ENCODE measurements around the gene ANXA2.

Gene ANXA2

DNA sequence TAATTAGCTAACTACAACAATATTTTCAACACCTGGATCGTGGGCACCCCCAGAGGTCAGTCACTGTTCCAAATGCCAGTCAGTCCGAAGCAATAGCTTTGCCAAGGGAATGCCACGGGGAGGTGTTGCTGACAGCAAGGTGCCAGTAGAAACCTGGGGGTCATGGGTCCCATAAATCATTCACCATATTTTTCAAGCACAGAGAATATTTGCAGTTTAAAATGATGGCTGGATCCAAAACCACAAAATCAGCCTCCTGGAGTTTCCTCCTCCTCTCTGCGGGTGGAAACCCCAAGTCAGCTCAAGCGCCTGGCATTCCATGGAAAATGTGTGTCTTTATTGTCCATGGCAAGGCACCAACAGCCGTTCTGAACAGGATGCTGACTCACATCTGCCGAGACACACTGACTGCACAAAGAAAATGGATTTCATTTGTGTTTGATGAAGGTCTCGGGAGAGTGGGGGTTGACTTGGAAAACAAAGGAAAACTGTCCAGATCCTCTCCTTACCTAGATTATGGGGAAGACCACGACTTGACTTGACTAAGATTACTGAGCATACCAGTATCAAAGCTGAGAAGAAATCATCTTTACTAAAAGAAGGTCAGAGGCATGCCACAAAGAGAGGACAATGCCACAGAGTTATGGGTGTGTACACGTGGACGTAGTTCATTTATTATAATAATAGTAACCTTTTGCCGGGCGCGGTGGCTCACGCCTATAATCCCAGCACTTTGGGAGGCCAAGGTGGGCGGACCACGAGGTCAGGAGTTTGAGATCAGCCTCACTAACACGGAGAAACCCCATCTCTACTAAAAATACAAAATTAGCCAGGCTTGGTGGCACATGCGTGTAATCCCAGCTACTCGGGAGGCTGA is 26.4 kb downstream of the ANXA2 start:
- DNase-seq (ENCODE audit: extremely low read depth in 1 of 2, low read depth in 1 of 2): no peak

DNA sequence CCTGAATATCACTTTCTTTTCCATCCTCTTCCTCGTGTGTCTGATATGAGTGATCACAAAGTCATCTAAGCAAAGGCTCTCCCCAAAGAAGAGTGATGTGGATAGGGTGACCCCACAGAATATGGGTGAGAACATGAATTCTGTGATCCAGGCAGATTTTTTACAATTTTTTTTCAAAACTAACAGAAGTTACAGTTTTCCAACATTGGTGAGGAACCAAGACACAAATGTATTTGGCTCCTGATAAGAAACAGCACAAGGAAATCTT is 27.0 kb downstream of the ANXA2 start:
- DNase-seq (ENCODE audit: extremely low read depth in 1 of 2, low read depth in 1 of 2): no peak

DNA sequence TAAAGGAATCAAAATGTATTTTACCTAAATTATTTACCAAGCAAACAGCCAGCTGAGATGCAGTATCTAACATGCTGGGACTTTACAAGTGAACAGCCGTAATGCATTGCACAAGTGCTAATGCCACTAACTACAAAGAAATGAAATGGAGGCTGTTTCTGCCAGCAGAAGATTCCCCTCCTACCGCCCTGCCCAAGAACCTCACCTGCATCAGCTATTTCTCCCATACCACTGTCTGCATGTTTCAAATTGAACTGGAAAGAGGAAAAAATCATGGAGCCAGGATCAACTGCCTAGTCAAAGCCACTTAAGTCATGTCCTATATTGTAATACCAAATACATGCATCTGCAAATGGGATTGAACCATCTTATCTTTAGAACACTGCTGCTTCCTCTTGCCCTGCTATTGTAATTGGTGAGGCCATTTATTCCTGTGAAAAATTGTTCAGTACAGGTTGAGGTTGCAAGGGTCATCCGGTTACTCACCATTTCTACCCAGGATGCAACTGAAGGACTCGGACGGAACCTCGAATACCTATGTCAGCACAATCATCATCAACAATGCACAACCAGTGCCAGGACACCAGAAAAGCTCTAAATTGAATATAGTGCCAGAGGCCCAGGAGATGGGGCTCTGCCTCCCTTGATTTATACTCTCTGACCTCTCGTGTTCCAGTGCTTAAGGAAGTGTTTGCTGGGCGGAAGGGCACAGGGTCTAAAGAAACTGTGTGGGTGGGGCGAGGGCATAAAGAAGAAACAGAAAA is 27.5 kb downstream of the ANXA2 start:
- DNase-seq (ENCODE audit: extremely low read depth in 1 of 2, low read depth in 1 of 2): no peak

DNA sequence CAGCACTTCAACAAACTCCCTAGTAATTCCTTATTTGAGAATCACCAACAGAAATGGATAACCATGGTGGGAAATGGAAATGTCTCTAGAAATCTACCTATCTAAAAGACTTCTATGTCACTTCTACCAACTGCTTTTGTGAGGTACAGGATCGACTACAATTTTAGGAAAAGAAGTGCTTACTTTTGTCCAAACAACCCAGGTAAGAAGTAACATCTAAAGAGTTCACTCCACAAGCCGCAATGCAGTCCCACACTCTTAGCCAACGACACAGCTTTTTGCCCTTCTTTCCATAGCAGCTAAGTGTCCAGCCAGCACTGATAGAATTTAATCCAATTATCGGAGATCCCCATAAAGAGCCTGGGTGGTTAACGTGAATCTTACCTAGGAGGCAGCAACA is 28.1 kb downstream of the ANXA2 start:
- no peak for DNase-seq (ENCODE audit: extremely low read depth in 1 of 2, low read depth in 1 of 2)

DNA sequence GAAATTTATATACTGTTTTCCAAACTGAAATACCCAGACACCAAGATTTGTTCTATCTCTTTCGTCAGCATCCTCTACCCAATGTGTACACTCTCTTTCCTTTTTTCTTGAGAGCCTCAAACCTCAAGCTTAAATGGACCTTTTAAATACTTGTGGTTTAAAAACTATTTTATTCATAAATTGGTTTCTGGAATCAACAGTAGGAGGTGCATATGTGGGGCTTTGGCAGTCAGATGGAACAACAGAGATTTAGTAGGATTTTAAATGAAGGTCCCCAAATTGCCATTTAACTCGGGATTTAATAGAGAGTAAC is 33.2 kb downstream of the ANXA2 start:
- no peak for DNase-seq (ENCODE audit: extremely low read depth in 1 of 2, low read depth in 1 of 2)

DNA sequence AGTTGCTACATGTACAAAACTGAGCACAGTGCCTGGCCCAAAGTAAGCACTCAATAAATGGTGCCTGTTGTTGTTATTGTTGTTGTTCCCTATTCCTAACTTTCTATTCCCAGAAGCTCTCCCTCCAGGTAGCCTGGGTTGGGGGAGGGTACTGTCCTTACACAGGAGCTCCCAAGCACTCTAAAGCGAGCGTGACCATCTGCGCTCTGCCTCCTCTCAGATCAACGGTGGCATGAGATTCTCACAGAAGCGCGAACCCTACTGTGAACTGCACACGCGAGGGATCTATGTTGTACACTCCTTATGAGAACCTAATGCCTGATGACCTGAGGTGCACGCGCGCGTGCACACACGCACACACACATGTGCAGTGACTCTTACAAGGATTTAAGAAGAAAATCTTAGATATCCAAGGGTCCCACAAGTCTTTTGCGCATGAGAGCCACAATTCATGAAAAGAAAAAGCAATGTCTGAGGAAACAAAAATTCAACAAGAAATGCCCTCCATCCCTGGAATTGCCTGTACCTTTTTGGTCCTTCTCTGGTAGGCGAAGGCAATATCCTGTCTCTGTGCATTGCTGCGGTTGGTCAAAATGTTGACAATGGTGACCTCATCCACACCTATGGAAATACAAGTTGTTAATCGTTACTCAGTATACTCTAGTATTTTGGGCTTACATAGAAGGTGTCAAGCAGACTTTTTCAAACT is 33.7 kb downstream of the ANXA2 start:
- no peak for DNase-seq (ENCODE audit: extremely low read depth in 1 of 2, low read depth in 1 of 2)

DNA sequence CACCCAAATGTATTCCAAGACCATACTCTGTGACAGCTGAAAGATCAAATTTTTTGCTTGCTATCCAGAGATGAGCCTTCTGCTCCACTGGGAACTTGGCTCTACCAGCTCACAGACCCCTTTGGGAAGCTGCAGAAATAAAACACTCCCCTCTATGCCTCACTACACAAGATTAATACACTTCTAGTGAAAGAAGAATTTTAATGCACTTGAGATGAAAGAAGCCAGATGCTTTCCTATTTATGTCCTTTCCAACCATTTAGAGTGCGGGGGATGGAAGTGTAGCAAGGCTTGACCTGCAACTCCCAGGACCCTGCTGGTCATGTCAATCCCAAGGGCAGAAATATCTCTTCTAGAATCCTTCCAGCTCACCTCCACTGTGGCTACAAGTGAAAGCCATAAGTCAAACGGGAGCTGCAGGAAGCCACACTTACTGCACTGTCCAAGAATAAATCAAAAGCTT is 34.7 kb downstream of the ANXA2 start:
- DNase-seq (ENCODE audit: extremely low read depth in 1 of 2, low read depth in 1 of 2): no peak

DNA sequence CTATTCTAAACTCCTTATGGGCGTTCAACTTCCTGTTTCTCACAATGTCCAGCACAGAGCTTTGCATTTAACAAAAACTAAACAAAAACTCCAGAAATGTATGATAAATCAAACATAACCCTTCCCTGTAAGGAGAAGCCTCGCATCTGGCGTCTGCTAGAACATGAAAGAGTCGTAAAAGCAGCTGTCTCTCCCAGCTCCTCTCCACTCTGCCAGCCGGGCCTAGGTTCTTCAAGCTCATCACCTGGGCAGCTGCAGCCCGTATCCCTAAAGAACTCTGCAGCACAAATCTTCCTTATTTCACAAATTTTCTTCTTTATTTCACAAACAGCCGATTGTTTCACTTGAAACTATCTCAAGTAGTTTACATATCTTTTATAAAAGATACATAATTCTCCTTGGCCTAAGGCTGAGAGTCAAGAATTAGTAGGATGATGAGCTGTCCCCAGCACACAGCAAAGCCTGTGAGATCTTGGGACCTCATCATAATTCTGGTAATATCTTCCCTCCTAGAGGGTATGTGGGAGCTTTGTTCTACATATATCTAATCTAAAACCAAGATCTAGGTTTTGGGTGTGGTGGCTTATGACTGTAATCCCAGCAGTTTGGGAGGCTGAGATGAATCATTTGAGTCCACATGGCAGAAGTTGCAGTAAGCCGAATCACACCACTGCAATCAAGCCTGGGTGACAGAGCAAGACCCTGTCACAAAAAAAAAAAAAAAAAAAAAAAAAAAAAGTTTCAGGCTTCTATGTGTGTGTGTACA is 35.3 kb downstream of the ANXA2 start:
- DNase-seq (ENCODE audit: extremely low read depth in 1 of 2, low read depth in 1 of 2): no peak

DNA sequence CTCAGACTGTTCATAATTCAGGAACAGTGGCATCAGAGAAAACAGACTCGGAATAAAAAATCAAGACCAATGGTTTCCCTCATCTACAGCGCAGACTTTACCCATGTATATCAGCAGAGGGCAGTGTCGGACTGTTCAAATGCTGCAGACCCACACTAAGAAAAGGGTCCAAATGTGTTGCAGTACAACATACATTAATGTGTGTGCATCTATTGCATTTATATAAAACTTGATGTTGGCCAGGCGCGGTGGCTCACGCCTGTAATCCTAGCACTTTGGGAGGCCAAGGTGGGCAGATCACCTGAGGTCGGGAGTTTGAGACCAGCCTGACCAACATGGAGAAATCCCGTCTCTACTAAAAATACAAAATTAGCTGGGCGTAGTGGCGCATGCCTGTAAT is 38.0 kb downstream of the ANXA2 start:
- DNase-seq (ENCODE audit: extremely low read depth in 1 of 2, low read depth in 1 of 2): peak in 1 of 2 donors; percentile 18

DNA sequence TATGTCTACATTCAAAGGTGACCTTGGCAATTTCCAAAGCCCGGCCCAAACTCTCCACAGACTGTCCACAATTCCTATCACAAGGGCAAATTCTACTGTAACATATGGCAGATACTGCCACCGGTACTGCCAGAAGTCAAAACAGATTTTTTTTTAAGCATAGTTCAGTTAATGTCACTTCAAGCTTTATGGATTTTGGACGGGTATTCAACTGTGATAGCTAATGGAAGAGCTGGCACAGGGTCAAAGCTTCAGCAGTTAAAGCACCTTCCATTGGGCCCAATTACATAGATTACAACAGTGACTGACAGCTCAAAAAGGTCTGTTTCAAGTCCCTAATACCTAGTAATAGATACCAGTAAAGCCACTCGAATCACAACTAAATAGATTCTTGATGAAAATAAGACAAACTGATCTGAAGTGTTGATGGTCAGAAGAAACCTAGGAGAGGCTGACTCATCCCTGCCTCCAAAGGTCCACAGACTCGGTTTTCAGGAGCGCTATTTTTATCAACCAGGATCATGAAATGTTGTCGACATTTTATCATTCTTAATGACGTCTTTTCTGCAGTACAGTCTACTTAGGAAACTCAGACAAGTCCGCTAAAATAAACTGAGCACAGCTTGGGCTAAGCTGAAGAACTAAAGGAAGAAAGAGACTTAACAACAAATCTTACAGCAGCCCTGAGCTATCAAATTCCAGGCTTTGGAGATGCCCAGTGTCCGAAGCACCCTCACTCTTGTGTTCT is 38.7 kb downstream of the ANXA2 start:
- no peak for DNase-seq (ENCODE audit: extremely low read depth in 1 of 2, low read depth in 1 of 2)

DNA sequence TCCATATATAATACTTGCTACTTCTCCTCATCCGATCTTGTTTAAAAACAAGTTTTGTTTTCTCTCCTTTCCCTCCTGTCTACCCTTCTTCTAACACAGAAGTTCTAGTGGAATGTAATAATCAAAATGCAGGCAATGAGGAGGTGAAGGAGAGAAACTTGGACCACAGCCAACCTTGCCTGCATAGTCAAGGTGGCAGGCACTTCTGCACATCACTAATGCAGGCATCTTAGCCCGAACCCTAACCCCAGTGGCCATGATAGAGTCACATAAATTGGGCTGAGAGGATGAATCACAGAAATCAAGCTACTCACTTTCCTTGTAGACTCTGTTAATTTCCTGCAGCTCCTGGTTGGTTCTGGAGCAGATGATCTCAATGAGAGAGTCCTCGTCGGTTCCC is 41.0 kb downstream of the ANXA2 start:
- DNase-seq (ENCODE audit: extremely low read depth in 1 of 2, low read depth in 1 of 2): no peak

DNA sequence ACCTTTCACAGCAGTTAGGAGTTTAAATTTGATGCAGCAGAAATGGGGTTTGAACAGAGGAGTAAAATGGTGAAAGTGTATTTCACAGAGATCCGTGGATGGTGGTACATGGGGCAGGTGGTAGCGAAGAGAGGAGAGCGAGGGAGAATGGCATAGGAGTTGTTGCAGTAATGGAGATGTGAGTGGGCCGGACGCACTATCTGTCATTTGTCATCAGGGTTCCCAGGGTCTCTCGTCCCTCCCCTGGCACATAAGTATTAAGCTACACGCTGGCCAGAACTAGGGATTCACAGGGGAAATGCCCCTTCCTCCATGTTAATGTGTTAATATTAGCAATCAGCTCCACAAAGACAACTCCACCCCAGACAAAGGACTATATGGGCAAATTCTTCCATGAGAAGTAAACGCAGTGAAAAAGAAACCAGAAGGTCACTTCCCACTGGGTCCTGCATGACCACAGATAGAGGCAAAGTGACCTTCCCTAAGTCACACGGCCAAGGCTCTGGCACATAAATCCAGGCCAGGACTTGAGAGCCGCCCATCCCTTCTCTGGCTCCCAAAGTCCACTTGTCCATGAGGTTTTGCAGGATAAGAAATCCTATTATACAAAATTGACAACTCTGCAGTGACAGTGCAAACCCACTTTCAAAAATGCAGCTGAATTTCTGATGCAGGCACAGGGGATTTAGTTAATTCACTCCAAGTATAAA is 42.5 kb downstream of the ANXA2 start:
- no peak for DNase-seq (ENCODE audit: extremely low read depth in 1 of 2, low read depth in 1 of 2)

DNA sequence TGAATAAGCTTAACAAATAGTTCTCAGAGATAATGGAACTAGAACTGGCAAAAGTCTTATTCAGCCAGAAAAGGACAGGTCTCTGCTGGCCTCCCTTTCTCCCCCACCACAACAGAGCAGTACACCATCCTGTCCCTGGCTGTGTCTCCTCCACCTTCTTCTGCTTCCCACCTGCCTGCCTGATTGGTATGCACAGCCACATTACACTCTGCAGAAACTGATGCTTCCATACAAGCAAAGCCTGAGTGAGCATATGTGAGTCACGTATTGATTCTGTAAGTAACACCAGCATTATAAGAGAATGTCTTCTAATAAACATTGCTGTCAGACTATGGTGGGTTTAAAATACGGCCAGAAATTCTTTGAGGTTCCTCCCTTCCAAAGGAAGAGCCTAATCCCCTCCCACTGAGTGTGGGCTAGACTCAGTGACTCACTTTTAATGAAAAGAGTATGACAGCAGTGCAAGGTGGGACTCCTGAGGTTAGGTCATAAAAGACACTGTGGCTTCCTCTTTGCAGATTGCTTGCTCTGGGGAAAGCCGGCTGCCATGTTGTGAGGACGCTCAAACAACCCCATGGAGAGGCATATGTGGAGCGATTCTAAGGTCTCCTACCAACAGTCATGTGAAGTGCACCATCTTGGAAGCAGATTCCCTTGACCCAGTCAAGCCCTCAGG is 44.4 kb downstream of the ANXA2 start:
- no peak for DNase-seq (ENCODE audit: extremely low read depth in 1 of 2, low read depth in 1 of 2)

DNA sequence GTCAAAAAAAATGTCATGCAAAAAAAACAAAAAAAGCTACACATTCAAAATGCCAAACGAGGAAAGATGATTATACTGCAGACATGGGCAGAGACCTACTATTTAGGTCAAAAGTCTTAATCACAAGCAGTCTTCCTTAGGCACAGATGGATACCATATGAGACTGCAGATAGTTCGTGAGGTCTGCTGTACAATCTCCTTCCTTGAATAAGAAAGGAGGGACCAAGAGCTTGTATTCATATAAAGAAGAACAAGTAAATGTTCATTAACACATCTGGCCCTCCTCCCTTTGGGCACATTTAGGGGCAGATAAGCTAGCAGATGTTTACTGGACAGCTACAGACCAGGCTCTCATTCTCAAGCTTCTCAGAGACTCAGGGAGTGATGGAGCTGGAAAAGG is 45.3 kb downstream of the ANXA2 start:
- DNase-seq (ENCODE audit: extremely low read depth in 1 of 2, low read depth in 1 of 2): no peak

DNA sequence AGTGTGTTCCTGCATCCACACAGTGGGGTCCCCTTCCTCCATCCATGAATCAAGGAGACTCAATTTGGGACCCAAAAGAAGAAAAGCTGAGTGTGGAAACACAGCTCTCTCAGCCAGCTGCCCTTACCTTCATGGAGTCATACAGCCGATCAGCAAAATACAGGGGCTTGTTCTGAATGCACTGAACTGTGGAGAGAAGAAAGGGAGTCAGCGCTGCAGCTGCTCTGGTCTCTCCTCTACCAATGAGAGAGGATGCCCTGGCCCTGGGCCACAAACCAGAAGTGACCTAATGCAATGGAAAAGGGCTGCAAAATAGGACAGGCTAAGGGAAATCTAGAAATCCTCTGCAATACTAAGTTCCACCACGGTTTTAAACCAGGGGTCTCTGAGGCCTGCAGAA is 46.7 kb downstream of the ANXA2 start:
- DNase-seq (ENCODE audit: extremely low read depth in 1 of 2, low read depth in 1 of 2): no peak

DNA sequence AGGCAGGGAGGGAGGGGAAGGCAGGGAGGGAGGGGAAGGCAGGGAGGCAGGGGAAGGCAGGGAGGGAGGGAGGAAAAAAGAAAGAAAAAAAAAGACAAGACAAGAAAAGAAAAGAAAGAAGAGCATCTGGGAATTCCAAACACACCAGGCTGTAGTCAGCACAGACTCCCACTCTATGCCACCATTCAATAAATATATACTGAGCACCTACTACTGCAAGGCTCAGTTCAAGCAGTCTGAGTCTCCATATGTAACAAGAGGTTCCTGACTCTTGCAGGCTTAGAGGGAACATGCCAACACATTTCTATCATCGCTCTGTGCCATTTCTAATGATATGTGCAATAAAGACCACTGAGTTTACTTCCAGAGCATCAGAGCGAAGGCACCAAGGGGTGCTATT is 47.7 kb downstream of the ANXA2 start:
- no peak for DNase-seq (ENCODE audit: extremely low read depth in 1 of 2, low read depth in 1 of 2)

DNA sequence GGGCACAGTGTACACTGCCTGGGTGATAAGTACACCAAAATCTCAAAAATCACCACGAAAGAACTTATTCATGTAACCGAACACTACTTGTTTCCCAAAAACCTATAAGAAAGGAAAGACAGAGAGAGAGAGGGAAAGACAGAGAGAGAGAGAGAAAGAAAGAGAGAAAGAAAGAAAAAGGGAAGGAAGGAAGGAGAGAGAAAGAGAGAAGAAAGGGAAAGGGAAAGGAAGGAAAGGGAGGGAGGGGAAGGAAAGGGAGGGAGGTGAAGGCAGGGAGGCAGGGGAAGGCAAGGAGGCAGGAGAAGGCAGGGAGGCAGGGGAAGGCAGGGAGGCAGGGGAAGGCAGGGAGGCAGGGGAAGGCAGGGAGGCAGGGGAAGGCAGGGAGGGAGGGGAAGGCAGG is 48.2 kb downstream of the ANXA2 start:
- DNase-seq (ENCODE audit: extremely low read depth in 1 of 2, low read depth in 1 of 2): no peak

DNA sequence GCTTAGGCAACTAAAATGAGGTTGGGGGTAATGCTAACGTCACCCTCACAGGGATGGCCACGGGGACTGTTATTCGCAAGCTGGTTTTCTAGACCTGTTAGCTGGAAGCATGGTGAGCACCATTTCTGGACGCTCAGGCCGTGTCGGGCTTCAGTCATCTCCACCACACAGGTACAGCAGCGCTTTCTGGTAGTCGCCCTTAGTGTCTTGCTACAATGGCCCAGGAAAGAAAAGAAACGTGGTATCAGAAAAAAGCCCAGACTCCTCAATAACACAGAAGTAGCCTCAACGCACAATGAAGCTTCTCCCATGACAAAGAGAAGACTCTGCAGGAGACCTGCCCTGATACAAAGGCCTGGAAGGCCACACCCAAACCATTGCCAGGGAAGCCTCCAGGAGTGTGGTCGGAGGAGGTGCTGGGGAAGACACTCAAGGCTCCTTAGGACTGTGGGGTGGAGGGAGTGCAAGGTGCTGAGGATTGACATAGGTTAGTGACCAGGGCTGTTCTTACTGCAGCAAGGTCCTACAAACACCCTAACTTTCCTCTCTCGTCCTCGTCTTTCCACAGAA is 50.2 kb downstream of the ANXA2 start:
- no peak for DNase-seq (ENCODE audit: extremely low read depth in 1 of 2, low read depth in 1 of 2)

DNA sequence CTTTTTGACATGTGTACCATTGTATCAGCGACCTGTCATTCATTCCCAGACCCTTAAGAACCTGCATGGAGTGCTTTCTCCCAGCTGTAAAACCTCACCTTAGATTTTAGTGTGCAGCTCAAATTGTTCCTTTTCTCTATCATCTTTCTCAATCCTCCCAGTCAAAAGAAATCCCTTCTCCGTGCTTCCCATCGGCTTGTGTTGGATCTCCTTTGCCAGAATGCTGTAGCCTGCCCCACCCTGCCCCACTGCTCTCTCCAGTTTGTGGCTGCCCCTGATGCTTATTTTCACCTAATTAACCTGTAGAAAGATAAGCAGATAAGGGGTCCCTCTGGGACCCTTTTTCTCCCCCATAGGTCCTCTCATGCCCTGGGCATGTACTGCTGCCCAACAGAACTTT is 51.1 kb downstream of the ANXA2 start:
- DNase-seq (ENCODE audit: extremely low read depth in 1 of 2, low read depth in 1 of 2): no peak

Data from activated CD8-positive, alpha-beta memory T cell treated with anti-CD3 and anti-CD28 coated beads for 1 hour (primary cell).